Transverse colon (tissue), 4 donors: ENCODE results near the gene ZNF280C.

Experiments used
- CTCF ChIP-seq, 5 experiments: fragments of 200-600 bp in 3 of 5; fragments of 450-650 bp in 2 of 5; sonication (generic) in 3 of 5; IDR thresholded peaks; 1 replicate in 2 of 5; 2 replicates in 3 of 5; pipeline ENCODE4 v1.5.1; 2016 to 2017; ENCODE audit warnings: antibody characterized with exemption in 5 of 5, inconsistent platforms in 3 of 5, mild to moderate bottlenecking in 2 of 5, moderate library complexity in 1 of 5
- EP300 ChIP-seq: sonication (generic); formaldehyde crosslinking; IDR thresholded peaks from one replicate; pipeline ENCODE4 v1.6.1; 2017; ENCODE audit warnings: antibody characterized with exemption, low read depth
- POLR2A ChIP-seq: fragments of 450-650 bp; IDR thresholded peaks from one replicate; pipeline ENCODE4 v1.6.1; 2016; ENCODE audit warnings: antibody characterized with exemption, mild to moderate bottlenecking, moderate library complexity
- POLR2AphosphoS5 ChIP-seq, 3 donors: sonication (generic); formaldehyde crosslinking; IDR thresholded peaks; one replicate each; pipeline ENCODE4 v1.6.1; 2016; ENCODE audit warnings: antibody characterized with exemption in 3 of 3

- TF ChIP-seq CTCF (IDR thresholded peaks at IDR 0.05) (no peak), POLR2AphosphoS5 (IDR thresholded peaks at IDR 0.05) (no peak), EP300 (no peak), POLR2A (no peak)
Observed at GRCh38 chrX:130197464-130197863, 71.2 kb downstream of the ZNF280C start.
